Heart left ventricle (tissue), 16 donors: ENCODE data around the gene TMEM234. TPM values are rescaled to one million over a fixed set of nuclear protein-coding genes. Genes with fewer than 3 reads are reported as not detected.

Experiments used
- ATAC-seq, 4 donors: fragments of 200-7000 bp; cut with Tn5 transposase; one replicate each; pipeline ENCODE4 v1.9.1; 2020 to 2022; ENCODE audit warnings: moderate library complexity in 4 of 4, mild to moderate bottlenecking in 3 of 4, moderate number of reproducible peaks in 1 of 4
- DNase-seq, 5 donors: peaks; one replicate each; pipeline ENCODE4 v3.0.0-alpha.2; 2020
- H3K27ac ChIP-seq, 12 donors: fragments of 200-600 bp; sonication (generic) in 4 of 12; one replicate each; pipeline versions ENCODE4 v1.5.0 to v1.8.0; 2016 to 2022; ENCODE audit warnings: mild to moderate bottlenecking in 2 of 12
- H3K27me3 ChIP-seq, 9 donors: fragments of 200-600 bp; sonication (generic) in 2 of 9; one replicate each; pipeline versions ENCODE4 v1.5.1 to v1.8.0; 2016 to 2022; ENCODE audit warnings: mild to moderate bottlenecking in 3 of 9
- H3K36me3 ChIP-seq, 9 donors: fragments of 200-600 bp; sonication (generic) in 2 of 9; one replicate each; pipeline versions ENCODE4 v1.5.0 to v1.8.0; 2018 to 2022; ENCODE audit warnings: mild to moderate bottlenecking in 2 of 9
- H3K4me1 ChIP-seq, 12 donors: fragments of 200-600 bp; sonication (generic) in 4 of 12; one replicate each; pipeline versions ENCODE4 v1.5.0 to v1.8.0; 2016 to 2022; ENCODE audit warnings: mild to moderate bottlenecking in 3 of 12
- H3K4me3 ChIP-seq, 12 donors: fragments of 200-600 bp; sonication (generic) in 4 of 12; one replicate each; pipeline versions ENCODE4 v1.5.0 to v1.8.0; 2017 to 2022; ENCODE audit warnings: mild to moderate bottlenecking in 9 of 12, moderate library complexity in 4 of 12
- H3K9me3 ChIP-seq, 12 donors: fragments of 200-600 bp; sonication (generic) in 4 of 12; one replicate each; pipeline versions ENCODE4 v1.5.0 to v1.8.0; 2016 to 2022; ENCODE audit warnings: mild to moderate bottlenecking in 1 of 12
- CTCF ChIP-seq, 12 donors: fragments of 200-600 bp; sonication (generic) in 4 of 12; IDR thresholded peaks; one replicate each; pipeline versions ENCODE4 v1.5.0 to v1.8.0; 2018 to 2022; ENCODE audit warnings: antibody characterized with exemption in 12 of 12, mild to moderate bottlenecking in 5 of 12
- POLR2A ChIP-seq, 2 donors: fragments of 450-650 bp; IDR thresholded peaks; one replicate each; pipeline ENCODE4 v1.6.1; 2017; ENCODE audit warnings: antibody characterized with exemption in 2 of 2, mild to moderate bottlenecking in 2 of 2, moderate library complexity in 2 of 2
- WGBS, 4 donors: extraction: QIAGEN DNeasy Blood & Tissue Kit in 2 of 4; methylation state at CpG; one replicate each; pipeline versions ENCODE4 v1.1.5 to v1.1.7; 2013 to 2018; 5-methylcytosine and 5-hydroxymethylcytosine counted together
- intact Hi-C, 10 donors: fragments of 100-400 bp; cut with DNase I; formaldehyde crosslinking; loops; one replicate each; pipeline versions ENCODE4 v1.11.1 to v1.14.2; 2022
- polyA plus RNA-seq, 2 donors: library from polyadenylated mRNA; stranded (reverse); fragments of 200-250 nt; gene quantifications; one replicate each; pipeline ENCODE4 v1.2.3, GENCODE V29; 2013
- total RNA-seq, 9 donors: library from RNA; depleted of rRNA in 2 of 9; stranded (reverse); fragments of >200 nt in 2 of 9; fragmentation: NEBNext Ultra II Directional in 3 of 9; extraction: Animal tissue kit (Norgen Biotek cat#: 25700) in 3 of 9; gene quantifications; one replicate each; pipeline versions ENCODE4 v1.1.0 to v1.2.4, GENCODE V29; 2016 to 2023
- donor health status: ischemic (EF 13 %, LVEDD 7.1; RV severe dilation, severe dysfunction).
- donor health status: healthy with polysubstance abuse.
- donor health status: DM: no; HTN: yes; CAD: no.
- donor health status: DM: no; HTN: no; CAD: no.
- donor health status: ischemic (EF 25% LVEDD 6.9; RV normal size, moderate dysfunction).
- donor health status: ischemic (EF 25% LVEDD 5.7; RV mildly dilated, moderate dysfunction).
- donor health status: healthy.
- donor health status: DM: yes; HTN: yes; CAD: no.
- donor health status: ischemic (EF 35%, LVEDD 5.7; RV mildly dilated, moderate dysfunction).
- donor health status: nonischemic (EF 11% LVEDD 7.7; RV severe dilation, severe dysfunction).
- donor health status: DM: yes; HTN: yes; CAD: no.
- donor health status: PGD.
- donor health status: ischemic (EF 29% LVEDD 5.4; RV normal size, mild dysfunction).
- donor health status: nonischemic (EF 23%, LVEDD 6.1; RV moderate dilation, normal function).

Gene TMEM234
- total and polyA plus RNA-seq, 11 donors: 7.7 to 19.8 (median 10.8) TPM

GRCh38 chr1:32200226-32201010, 21.7 kb downstream of the TMEM234 start, which contains the start of gene CCDC28B:
Gene CCDC28B, plus strand, starts transcription at chr1:32200595. Its CDS starts 1,341 bp downstream, at chr1:32201936.
- intact Hi-C loops: loop anchor here in 1 of 10 donors (2.0 kb wide), 1 partner anchor 20 kb away; no protein-coding TSS in a partner anchor
- peaks cover 5 to 55% (median 29%) of the 10 kb centered on the region in 12 donors for H3K4me1 ChIP-seq
- H3K27me3 ChIP-seq: no peaks in the 10 kb centered on the region
- TF ChIP-seq POLR2A (IDR thresholded peaks at IDR 0.05) (peak in 1 of 2 donors; percentile 24), CTCF (IDR thresholded peaks at IDR 0.05) (no peak)
- ATAC-seq (peak; percentile 29 to 66 (median 50)), DNase-seq (peak; percentile 74 to 83 (median 80))
- H3K4me3 ChIP-seq: peak within 1 kb of the TSS; percentile 39 to 78 (median 66)
- H3K9me3 ChIP-seq: no peaks in the 10 kb centered on the region
- peaks cover 0 to 35% (median 27%) of the 10 kb centered on the region in 9 donors for H3K36me3 ChIP-seq
- WGBS, 4 donors: 0 to 2% (median 0%) methylated on average over 26 to 34 of the region's 34 CpGs
- H3K27ac ChIP-seq: peak within 1 kb of the TSS; percentile 37 to 93 (median 86)

GRCh38 chr1:32199717-32200072, 22.5 kb downstream of the TMEM234 start:
- ATAC-seq: peak; percentile 55 to 73 (median 67)
- WGBS, 4 donors: 23 to 39% (median 32%) methylated on average over 5 to 6 of the region's 6 CpGs
- Histone ChIP-seq H3K27me3 (no peaks in the 10 kb centered on the region), H3K4me3 (peak overlapping the region in 10 of 12 donors; percentile 39 to 78 (median 69)), H3K27ac (peak overlapping the region in 11 of 12 donors; percentile 78 to 93 (median 87)), H3K4me1 (peaks cover 5 to 49% (median 24%) of the 10 kb centered on the region in 12 donors), H3K9me3 (no peaks in the 10 kb centered on the region), H3K36me3 (peaks cover 2 to 42% (median 34%) of the 10 kb centered on the region in 9 donors)
- intact Hi-C loops: loop anchor here in 1 of 10 donors (2.0 kb wide), 1 partner anchor 19 kb away; no protein-coding TSS in a partner anchor
- TF ChIP-seq POLR2A (IDR thresholded peaks at IDR 0.05) (no peak), CTCF (IDR thresholded peaks at IDR 0.05) (no peak)
- DNase-seq: peak; percentile 70 to 90 (median 77)

- Histone ChIP-seq H3K4me3 (peak overlapping the region in 3 of 12 donors; percentile 70 to 76 (median 71)), H3K36me3 (peaks cover 2 to 47% (median 39%) of the 10 kb centered on the region in 9 donors), H3K9me3 (no peaks in the 10 kb centered on the region), H3K27me3 (no peaks in the 10 kb centered on the region), H3K4me1 (peaks cover 5 to 48% (median 24%) of the 10 kb centered on the region in 12 donors), H3K27ac (peak overlapping the region in 10 of 12 donors; percentile 78 to 93 (median 86))
- 52 to 66% (median 55%) methylated on average over 4 of the region's 4 CpGs for WGBS, 4 donors
- TF ChIP-seq POLR2A (IDR thresholded peaks at IDR 0.05) (no peak), CTCF (IDR thresholded peaks at IDR 0.05) (no peak)
- DNase-seq: no peak
- intact Hi-C loops: no loop called here
- ATAC-seq: no peak
These were observed 23.0 kb downstream of the TMEM234 start for GRCh38 chr1:32199043-32199716.
